Hematopoietic multipotent progenitor cell treated with erythropoietin and hydrocortisone succinate and interleukin-3 and kit ligand, for 4 days (in vitro differentiated cells): ENCODE results near the gene CUL5.
A peak's percentile ranks its signal among the peaks of the same experiment; 100 is the strongest.
"Not testable (repeated sequence)": the region's sequence is repeated elsewhere in the genome, so short reads cannot be mapped to it uniquely, and the experiment has no call there.

ENCODE experiments used
- DNase-seq: peaks from one replicate; pipeline ENCODE4 v3.0.0-alpha.2; 2015

CUL5 gene

GRCh38 chr11:108025387-108026080 lies 16.8 kb downstream of the CUL5 start:
- DNase-seq, result no peak

GRCh38 chr11:108027057-108027456 lies 18.4 kb downstream of the CUL5 start:
- peak; percentile 34 for DNase-seq

GRCh38 chr11:108028822-108029441 lies 20.2 kb downstream of the CUL5 start:
- DNase-seq, result not testable (repeated sequence)

GRCh38 chr11:108031604-108032003 lies 22.9 kb downstream of the CUL5 start:
- not testable (repeated sequence) for DNase-seq

- DNase-seq, result peak; percentile 14
Observed at GRCh38 chr11:108032800-108033199, 24.1 kb downstream of the CUL5 start.

GRCh38 chr11:108034034-108034433 lies 25.3 kb downstream of the CUL5 start:
- no peak for DNase-seq

GRCh38 chr11:108034952-108035351 lies 26.3 kb downstream of the CUL5 start:
- no peak for DNase-seq

GRCh38 chr11:108035690-108036089 lies 27.0 kb downstream of the CUL5 start:
- no peak for DNase-seq

GRCh38 chr11:108037211-108037610 lies 28.5 kb downstream of the CUL5 start:
- DNase-seq, result no peak

GRCh38 chr11:108037636-108038035 lies 28.9 kb downstream of the CUL5 start:
- DNase-seq, result no peak

- DNase-seq, result no peak
Observed at GRCh38 chr11:108048269-108048668, 39.6 kb downstream of the CUL5 start.

GRCh38 chr11:108062336-108062735 lies 53.6 kb downstream of the CUL5 start:
- DNase-seq, result no peak

- no peak for DNase-seq
Observed at GRCh38 chr11:108063410-108063809, 54.7 kb downstream of the CUL5 start.

GRCh38 chr11:108069947-108070346 lies 61.2 kb downstream of the CUL5 start:
- peak; percentile 9 for DNase-seq

GRCh38 chr11:108084811-108085210 lies 76.1 kb downstream of the CUL5 start:
- no peak for DNase-seq

GRCh38 chr11:108085672-108086071 lies 77.0 kb downstream of the CUL5 start:
- DNase-seq, result no peak

GRCh38 chr11:108092134-108092533 lies 83.4 kb downstream of the CUL5 start:
- no peak for DNase-seq

GRCh38 chr11:108093128-108093904 lies 84.6 kb downstream of the CUL5 start:
- no peak for DNase-seq

- no peak for DNase-seq
Observed at GRCh38 chr11:108097179-108097578, 88.5 kb downstream of the CUL5 start.

- no peak for DNase-seq
Observed at GRCh38 chr11:108101090-108101775, 92.5 kb downstream of the CUL5 start.

- no peak for DNase-seq
Observed at GRCh38 chr11:108111126-108111525, 102.4 kb downstream of the CUL5 start.

- no peak for DNase-seq
Observed at GRCh38 chr11:108112057-108112456, 103.4 kb downstream of the CUL5 start.

GRCh38 chr11:108115500-108116140 lies 106.9 kb downstream of the CUL5 start:
- DNase-seq, result peak; percentile 69
